Gastrocnemius medialis (tissue), 4 donors: ENCODE measurements around the gene ARID1B.

Experiments
- POLR2A ChIP-seq, 2 donors: fragments of 450-650 bp; IDR thresholded peaks; one replicate each; pipeline ENCODE4 v1.6.1; 2017; ENCODE audit warnings: antibody characterized with exemption in 2 of 2, mild to moderate bottlenecking in 2 of 2, moderate library complexity in 2 of 2
- TF ChIP-seq, protein P1 (sequence below), 5 experiments: fragments of 450-650 bp in 3 of 5; fragments of 200-600 bp in 2 of 5; sonication (generic) in 2 of 5; IDR thresholded peaks in 4 of 5; conservative IDR thresholded peaks in 1 of 5; 1 replicate in 4 of 5; 2 replicates in 1 of 5; pipeline ENCODE4 v1.5.1; 2016 to 2019; ENCODE audit warnings: antibody characterized with exemption in 5 of 5, mild to moderate bottlenecking in 3 of 5, moderate library complexity in 3 of 5

DNA sequence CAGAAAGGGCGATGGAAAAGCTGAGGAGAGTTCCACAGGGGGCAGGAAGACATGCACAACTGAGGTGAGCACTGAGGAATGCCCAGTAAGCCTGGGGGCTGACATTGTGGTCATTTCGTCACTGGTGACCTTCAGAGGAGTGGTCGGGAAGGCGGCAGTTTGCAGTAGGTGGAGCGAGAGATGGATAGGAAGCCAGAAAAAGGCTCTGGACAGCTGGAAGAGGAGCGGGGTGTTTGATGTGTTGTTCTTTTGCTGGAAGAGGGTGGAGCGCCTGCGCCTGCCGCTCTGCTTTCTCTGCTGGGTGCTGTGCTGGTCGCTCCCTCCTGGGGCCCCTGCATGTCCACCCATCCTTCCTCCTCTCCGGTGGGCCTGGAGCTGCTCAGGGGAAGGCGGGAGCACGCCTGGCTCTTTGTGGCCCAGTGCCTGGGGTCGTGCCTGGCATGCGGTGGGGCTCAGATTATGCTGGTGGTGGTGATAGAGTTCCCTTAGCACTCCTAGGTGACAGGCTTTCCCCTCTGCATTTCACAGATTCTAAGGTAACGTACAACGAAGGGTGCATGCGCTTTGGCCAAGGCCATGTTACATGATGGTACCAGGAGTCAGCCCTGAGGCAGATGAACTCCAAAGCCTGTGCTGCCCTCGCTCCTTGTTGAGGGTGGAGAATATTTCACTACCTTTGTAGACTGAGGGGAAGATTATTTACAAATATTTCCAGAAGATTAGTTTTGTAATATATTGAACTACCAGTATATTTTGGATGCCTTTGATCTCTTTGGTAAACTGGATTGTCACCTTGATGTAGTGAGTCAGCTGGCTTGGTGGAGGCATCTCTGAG, 20.9 kb downstream of the ARID1B start:
- TF ChIP-seq, protein P1, sequence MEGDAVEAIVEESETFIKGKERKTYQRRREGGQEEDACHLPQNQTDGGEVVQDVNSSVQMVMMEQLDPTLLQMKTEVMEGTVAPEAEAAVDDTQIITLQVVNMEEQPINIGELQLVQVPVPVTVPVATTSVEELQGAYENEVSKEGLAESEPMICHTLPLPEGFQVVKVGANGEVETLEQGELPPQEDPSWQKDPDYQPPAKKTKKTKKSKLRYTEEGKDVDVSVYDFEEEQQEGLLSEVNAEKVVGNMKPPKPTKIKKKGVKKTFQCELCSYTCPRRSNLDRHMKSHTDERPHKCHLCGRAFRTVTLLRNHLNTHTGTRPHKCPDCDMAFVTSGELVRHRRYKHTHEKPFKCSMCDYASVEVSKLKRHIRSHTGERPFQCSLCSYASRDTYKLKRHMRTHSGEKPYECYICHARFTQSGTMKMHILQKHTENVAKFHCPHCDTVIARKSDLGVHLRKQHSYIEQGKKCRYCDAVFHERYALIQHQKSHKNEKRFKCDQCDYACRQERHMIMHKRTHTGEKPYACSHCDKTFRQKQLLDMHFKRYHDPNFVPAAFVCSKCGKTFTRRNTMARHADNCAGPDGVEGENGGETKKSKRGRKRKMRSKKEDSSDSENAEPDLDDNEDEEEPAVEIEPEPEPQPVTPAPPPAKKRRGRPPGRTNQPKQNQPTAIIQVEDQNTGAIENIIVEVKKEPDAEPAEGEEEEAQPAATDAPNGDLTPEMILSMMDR (IDR thresholded peaks at IDR 0.05 in 4 of 5, conservative IDR thresholded peaks at IDR 0.05 in 1 of 5): no peak
- no peak for TF ChIP-seq POLR2A (IDR thresholded peaks at IDR 0.05)
